ENCODE results near the gene ADGRV1. TPM values are rescaled to one million over a fixed set of nuclear protein-coding genes. Genes with fewer than 3 reads are reported as not detected.

The ADGRV1 gene
- total RNA-seq, 1 experiment from 2014 or later = 6.8 TPM

DNA sequence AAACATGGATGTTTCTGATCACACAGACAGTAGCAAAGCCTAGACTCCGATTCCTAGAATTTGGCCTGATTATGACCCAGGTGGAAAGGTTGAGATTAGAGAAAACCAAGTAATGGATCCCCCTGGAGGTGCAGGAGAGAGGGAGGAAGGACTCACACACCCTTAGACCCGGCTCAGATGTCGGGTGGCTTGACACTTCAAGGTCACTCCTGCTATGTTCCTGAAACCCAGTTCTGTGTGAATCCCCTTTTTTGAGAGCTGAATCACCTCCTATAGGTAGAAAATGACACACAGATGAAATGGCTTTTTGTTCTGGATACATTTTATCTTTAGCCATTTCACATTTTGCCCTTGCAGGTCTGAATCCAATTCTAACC is 631.7 kb downstream of the ADGRV1 start:
- H3K4me1 ChIP-seq (ENCODE audit: insufficient read depth, low read length, poor library complexity, severe bottlenecking) = no peaks in the 10 kb centered on the region
- no peaks in the 10 kb centered on the region for H3K9me3 ChIP-seq (ENCODE audit: low read depth, low read length, poor library complexity, severe bottlenecking)
- H3K36me3 ChIP-seq (ENCODE audit: insufficient read depth, low read length, poor library complexity, severe bottlenecking) = no peaks in the 10 kb centered on the region
- no peak for DNase-seq (ENCODE audit: low spot score)
- no peak overlapping the region for H3K4me3 ChIP-seq (ENCODE audit: low read depth, low read length, poor library complexity, severe bottlenecking)
- TF ChIP-seq, protein P1, sequence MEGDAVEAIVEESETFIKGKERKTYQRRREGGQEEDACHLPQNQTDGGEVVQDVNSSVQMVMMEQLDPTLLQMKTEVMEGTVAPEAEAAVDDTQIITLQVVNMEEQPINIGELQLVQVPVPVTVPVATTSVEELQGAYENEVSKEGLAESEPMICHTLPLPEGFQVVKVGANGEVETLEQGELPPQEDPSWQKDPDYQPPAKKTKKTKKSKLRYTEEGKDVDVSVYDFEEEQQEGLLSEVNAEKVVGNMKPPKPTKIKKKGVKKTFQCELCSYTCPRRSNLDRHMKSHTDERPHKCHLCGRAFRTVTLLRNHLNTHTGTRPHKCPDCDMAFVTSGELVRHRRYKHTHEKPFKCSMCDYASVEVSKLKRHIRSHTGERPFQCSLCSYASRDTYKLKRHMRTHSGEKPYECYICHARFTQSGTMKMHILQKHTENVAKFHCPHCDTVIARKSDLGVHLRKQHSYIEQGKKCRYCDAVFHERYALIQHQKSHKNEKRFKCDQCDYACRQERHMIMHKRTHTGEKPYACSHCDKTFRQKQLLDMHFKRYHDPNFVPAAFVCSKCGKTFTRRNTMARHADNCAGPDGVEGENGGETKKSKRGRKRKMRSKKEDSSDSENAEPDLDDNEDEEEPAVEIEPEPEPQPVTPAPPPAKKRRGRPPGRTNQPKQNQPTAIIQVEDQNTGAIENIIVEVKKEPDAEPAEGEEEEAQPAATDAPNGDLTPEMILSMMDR (conservative IDR thresholded peaks at IDR 0.05; ENCODE audit: low read depth, low read length) = no peak
- TF ChIP-seq EZH2 (IDR thresholded peaks at IDR 0.05; ENCODE audit: borderline replicate concordance, low read depth, low read length, poor library complexity, severe bottlenecking) = no peak
- BruUV-seq (replicated peaks) = no TSS peak
- no peak overlapping the region for H3K27ac ChIP-seq (ENCODE audit: low read depth, low read length, poor library complexity, severe bottlenecking)
- ChIA-PET POLR2A (ENCODE audit: low non-redundant PET) (no interaction called here), CTCF (no interaction called here)
- intact Hi-C loops (cut with micrococcal nuclease; ENCODE audit: unreplicated experiment) = no loop called here
- H3K27me3 ChIP-seq (replicated peaks; ENCODE audit: insufficient read depth, low read depth, low read length, poor library complexity) = no peaks in the 10 kb centered on the region

DNA sequence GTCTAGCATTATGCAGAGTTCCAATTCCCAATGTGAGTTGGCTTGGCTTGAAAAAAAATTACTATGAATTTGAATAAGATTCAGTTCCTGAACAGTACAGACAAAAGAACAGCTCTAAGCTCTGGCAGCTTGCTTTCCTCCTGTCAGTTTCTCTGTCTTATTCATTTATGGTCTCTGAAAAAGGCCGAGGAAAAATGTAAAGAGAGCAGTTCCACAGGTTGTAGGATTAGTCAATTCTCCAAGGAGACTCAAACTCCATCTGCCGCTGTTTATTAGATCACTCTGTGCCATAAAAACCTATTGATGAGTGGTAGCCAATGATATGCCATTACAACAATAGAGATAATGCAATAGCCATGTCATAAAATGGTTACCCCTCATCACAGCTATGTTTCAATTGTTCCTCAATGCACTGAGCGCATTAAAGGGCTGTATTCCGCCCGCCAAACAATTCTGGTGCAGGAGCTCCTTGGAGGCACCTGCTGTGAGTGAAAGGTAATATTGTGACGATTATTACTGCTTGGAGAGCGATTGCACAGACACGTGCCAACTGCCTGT is 636.3 kb downstream of the ADGRV1 start:
- BruUV-seq (replicated peaks) = no TSS peak
- DNase-seq (ENCODE audit: low spot score) = no peak
- H3K9me3 ChIP-seq (ENCODE audit: low read depth, low read length, poor library complexity, severe bottlenecking) = no peaks in the 10 kb centered on the region
- intact Hi-C loops (cut with micrococcal nuclease; ENCODE audit: unreplicated experiment) = no loop called here
- ChIA-PET CTCF (interaction anchor here (0.6 kb wide), 1 partner anchor 17 kb away, joined by 8 read pairs; no protein-coding TSS in a partner anchor), POLR2A (ENCODE audit: low non-redundant PET) (no interaction called here)
- no peaks in the 10 kb centered on the region for H3K4me1 ChIP-seq (ENCODE audit: insufficient read depth, low read length, poor library complexity, severe bottlenecking)
- no peak overlapping the region for H3K4me3 ChIP-seq (ENCODE audit: low read depth, low read length, poor library complexity, severe bottlenecking)
- H3K27me3 ChIP-seq (replicated peaks; ENCODE audit: insufficient read depth, low read depth, low read length, poor library complexity) = no peaks in the 10 kb centered on the region
- no peak for TF ChIP-seq EZH2 (IDR thresholded peaks at IDR 0.05; ENCODE audit: borderline replicate concordance, low read depth, low read length, poor library complexity, severe bottlenecking)
- TF ChIP-seq, protein P1 (conservative IDR thresholded peaks at IDR 0.05; ENCODE audit: low read depth, low read length) = no peak
- H3K36me3 ChIP-seq (ENCODE audit: insufficient read depth, low read length, poor library complexity, severe bottlenecking) = no peaks in the 10 kb centered on the region
- no peak overlapping the region for H3K27ac ChIP-seq (ENCODE audit: low read depth, low read length, poor library complexity, severe bottlenecking)

DNA sequence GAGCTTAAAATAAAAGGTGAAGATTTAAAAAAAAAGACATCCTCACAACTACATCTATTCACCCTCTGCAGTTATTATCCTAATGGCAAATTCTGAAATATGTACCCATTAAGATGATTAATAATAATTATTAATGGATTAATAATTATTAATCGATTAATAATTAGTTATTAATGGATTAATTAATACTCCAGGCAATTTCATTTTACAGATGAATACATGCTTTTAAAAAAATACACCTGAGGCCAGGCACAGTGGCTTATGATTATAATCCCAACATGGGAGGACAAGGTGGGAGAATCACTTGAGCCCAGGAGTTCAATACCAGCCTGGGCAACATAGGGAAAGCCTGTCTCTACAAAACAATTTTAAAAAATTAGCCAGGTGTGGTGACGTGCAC is 642.1 kb downstream of the ADGRV1 start:
- intact Hi-C loops (cut with micrococcal nuclease; ENCODE audit: unreplicated experiment) = no loop called here
- ChIA-PET CTCF (no interaction called here), POLR2A (ENCODE audit: low non-redundant PET) (no interaction called here)
- Histone ChIP-seq H3K9me3 (ENCODE audit: low read depth, low read length, poor library complexity, severe bottlenecking) (no peaks in the 10 kb centered on the region), H3K27ac (ENCODE audit: low read depth, low read length, poor library complexity, severe bottlenecking) (no peak overlapping the region), H3K36me3 (ENCODE audit: insufficient read depth, low read length, poor library complexity, severe bottlenecking) (no peaks in the 10 kb centered on the region), H3K4me1 (ENCODE audit: insufficient read depth, low read length, poor library complexity, severe bottlenecking) (no peaks in the 10 kb centered on the region), H3K27me3 (replicated peaks; ENCODE audit: insufficient read depth, low read depth, low read length, poor library complexity) (no peaks in the 10 kb centered on the region), H3K4me3 (ENCODE audit: low read depth, low read length, poor library complexity, severe bottlenecking) (no peak overlapping the region)
- DNase-seq (ENCODE audit: low spot score) = no peak
- no TSS peak for BruUV-seq (replicated peaks)
- TF ChIP-seq, protein P1 (conservative IDR thresholded peaks at IDR 0.05; ENCODE audit: low read depth, low read length) = no peak
- TF ChIP-seq EZH2 (IDR thresholded peaks at IDR 0.05; ENCODE audit: borderline replicate concordance, low read depth, low read length, poor library complexity, severe bottlenecking) = no peak

All from A673 (cell line).